Transverse colon (tissue), 4 donors: ENCODE data around the gene CFAP99. TPM values are rescaled to one million over a fixed set of nuclear protein-coding genes. Genes with fewer than 3 reads are reported as not detected.

Experiments used
- DNase-seq: peaks from one replicate; pipeline ENCODE4 v3.0.0-alpha.2; 2019
- H3K27ac ChIP-seq, 4 donors: fragments of 200-600 bp; sonication (generic); 2 replicates each; pipeline ENCODE4 v1.5.1; 2016 to 2018; ENCODE audit warnings: inconsistent platforms in 4 of 4
- H3K27me3 ChIP-seq: fragments of 200-600 bp; sonication (generic); 2 replicates; pipeline ENCODE4 v1.5.1; 2017; ENCODE audit warnings: inconsistent platforms
- H3K36me3 ChIP-seq, 4 donors: fragments of 200-600 bp; sonication (generic); 2 replicates each; pipeline ENCODE4 v1.5.1; 2017 to 2019; ENCODE audit warnings: inconsistent platforms in 4 of 4
- H3K4me1 ChIP-seq, 4 donors: fragments of 200-600 bp; sonication (generic); 2 replicates each; pipeline ENCODE4 v1.5.1; 2017 to 2020; ENCODE audit warnings: inconsistent platforms in 4 of 4
- H3K4me3 ChIP-seq, 4 donors: fragments of 200-600 bp; sonication (generic); 1 replicate in 1 of 4; 2 replicates in 3 of 4; pipeline versions ENCODE4 v1.5.1 to v1.6.1; 2017 to 2019; ENCODE audit warnings: inconsistent platforms in 4 of 4
- H3K9me3 ChIP-seq, 2 donors: fragments of 200-600 bp; sonication (generic); 2 replicates each; pipeline ENCODE4 v1.5.1; 2017 to 2019; ENCODE audit warnings: inconsistent platforms in 2 of 2
- EP300 ChIP-seq: sonication (generic); formaldehyde crosslinking; IDR thresholded peaks from one replicate; pipeline ENCODE4 v1.6.1; 2017; ENCODE audit warnings: antibody characterized with exemption, low read depth
- POLR2A ChIP-seq: fragments of 450-650 bp; IDR thresholded peaks from one replicate; pipeline ENCODE4 v1.6.1; 2016; ENCODE audit warnings: antibody characterized with exemption, mild to moderate bottlenecking, moderate library complexity
- POLR2AphosphoS5 ChIP-seq, 3 donors: sonication (generic); formaldehyde crosslinking; IDR thresholded peaks; one replicate each; pipeline ENCODE4 v1.6.1; 2016; ENCODE audit warnings: antibody characterized with exemption in 3 of 3
- WGBS, 2 donors: methylation state at CpG; one replicate each; pipeline ENCODE4 v1.1.5; 2018; ENCODE audit warnings: low coverage in 1 of 2; 5-methylcytosine and 5-hydroxymethylcytosine counted together
- in situ Hi-C, 4 donors: fragments of 200-750 bp; cut with MboI; loops; one replicate each; pipeline versions ENCODE4 v1.15.0 to v1.15.1; 2017; ENCODE audit warnings: low sequenced_read_pairs in 3 of 4, low pct_ligation_motif_present in 1 of 4, low pct_unique_long_range_greater_than_20kb in 1 of 4
- intact Hi-C: fragments of 100-400 bp; cut with DNase I; formaldehyde crosslinking; loops from one replicate; pipeline ENCODE4 v1.15.1; 2023; ENCODE audit warnings: low total_unique reads
- total RNA-seq, 4 donors: library from RNA; depleted of rRNA; stranded (reverse); fragments of >200 nt; gene quantifications; one replicate each; pipeline ENCODE4 v1.1.0, GENCODE V29; 2016
- TF ChIP-seq, protein P1 (sequence below), 5 experiments: fragments of 200-600 bp in 3 of 5; fragments of 450-650 bp in 2 of 5; sonication (generic) in 3 of 5; IDR thresholded peaks; 1 replicate in 2 of 5; 2 replicates in 3 of 5; pipeline ENCODE4 v1.5.1; 2016 to 2017; ENCODE audit warnings: antibody characterized with exemption in 5 of 5, inconsistent platforms in 3 of 5, mild to moderate bottlenecking in 2 of 5, moderate library complexity in 1 of 5

The CFAP99 gene
- total RNA-seq, 4 donors from 2014 or later: 0.32 to 0.82 (median 0.60) TPM; not detected in 1

DNA sequence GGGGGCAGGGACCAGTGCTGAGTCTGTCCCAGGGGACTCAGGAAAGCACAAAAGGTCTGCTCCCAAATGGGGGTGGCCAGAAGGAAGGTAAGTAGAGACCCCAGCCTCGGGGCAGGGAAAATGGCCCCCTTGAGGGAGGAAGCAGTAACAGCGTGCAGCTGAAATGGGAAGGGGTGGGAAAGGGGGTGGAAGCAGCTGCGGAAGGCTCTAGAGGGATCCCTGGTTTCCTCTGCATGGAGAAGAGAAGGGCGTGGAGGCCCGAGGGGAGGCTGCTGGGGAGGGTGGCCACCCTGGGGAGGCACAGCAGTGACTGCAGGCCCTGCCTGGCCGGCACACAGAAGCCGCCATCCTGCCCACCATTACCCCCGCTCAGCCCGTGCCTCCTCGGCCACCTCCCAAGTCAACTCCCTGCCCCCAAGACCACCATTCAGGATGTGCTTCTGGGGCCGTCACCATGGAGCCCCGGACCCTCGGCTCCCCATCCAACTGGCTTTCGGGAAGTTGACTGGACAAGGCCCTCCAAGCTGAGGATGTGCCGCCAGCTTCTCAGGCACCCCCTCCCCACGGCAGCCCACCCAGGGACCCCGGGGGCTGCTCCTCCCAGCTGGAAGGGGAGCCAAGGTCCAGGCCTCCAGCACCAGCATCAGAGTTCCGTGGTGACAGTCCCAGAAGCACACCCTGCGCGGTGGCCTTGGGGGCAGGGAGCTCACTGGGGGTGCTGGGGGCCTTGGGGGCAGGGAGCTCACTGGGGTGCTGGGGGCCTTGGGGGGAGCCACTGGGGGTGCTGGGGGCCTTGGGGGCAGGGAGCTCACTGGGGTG lies 23.6 kb downstream of the CFAP99 start:
- DNase-seq: no peak
- in situ Hi-C loops: loop anchor here in 2 of 4 donors (10.0 to 25.0 kb wide), 2 partner anchors 218 to 230 kb away; no protein-coding TSS in a partner anchor
- TF ChIP-seq POLR2A (no peak), POLR2AphosphoS5 (IDR thresholded peaks at IDR 0.05) (no peak), EP300 (no peak)
- TF ChIP-seq, protein P1, sequence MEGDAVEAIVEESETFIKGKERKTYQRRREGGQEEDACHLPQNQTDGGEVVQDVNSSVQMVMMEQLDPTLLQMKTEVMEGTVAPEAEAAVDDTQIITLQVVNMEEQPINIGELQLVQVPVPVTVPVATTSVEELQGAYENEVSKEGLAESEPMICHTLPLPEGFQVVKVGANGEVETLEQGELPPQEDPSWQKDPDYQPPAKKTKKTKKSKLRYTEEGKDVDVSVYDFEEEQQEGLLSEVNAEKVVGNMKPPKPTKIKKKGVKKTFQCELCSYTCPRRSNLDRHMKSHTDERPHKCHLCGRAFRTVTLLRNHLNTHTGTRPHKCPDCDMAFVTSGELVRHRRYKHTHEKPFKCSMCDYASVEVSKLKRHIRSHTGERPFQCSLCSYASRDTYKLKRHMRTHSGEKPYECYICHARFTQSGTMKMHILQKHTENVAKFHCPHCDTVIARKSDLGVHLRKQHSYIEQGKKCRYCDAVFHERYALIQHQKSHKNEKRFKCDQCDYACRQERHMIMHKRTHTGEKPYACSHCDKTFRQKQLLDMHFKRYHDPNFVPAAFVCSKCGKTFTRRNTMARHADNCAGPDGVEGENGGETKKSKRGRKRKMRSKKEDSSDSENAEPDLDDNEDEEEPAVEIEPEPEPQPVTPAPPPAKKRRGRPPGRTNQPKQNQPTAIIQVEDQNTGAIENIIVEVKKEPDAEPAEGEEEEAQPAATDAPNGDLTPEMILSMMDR (IDR thresholded peaks at IDR 0.05): no peak
- Histone ChIP-seq H3K4me1 (no peaks in the 10 kb centered on the region), H3K9me3 (no peaks in the 10 kb centered on the region), H3K36me3 (no peaks in the 10 kb centered on the region), H3K4me3 (no peak overlapping the region), H3K27me3 (no peaks in the 10 kb centered on the region), H3K27ac (no peak overlapping the region)
- 73 to 90% methylated on average over 5 to 17 of the region's 20 CpGs for WGBS, 2 donors
- intact Hi-C loops: loop anchor here (10.0 kb wide), 1 partner anchor 228 kb away; no protein-coding TSS in a partner anchor

DNA sequence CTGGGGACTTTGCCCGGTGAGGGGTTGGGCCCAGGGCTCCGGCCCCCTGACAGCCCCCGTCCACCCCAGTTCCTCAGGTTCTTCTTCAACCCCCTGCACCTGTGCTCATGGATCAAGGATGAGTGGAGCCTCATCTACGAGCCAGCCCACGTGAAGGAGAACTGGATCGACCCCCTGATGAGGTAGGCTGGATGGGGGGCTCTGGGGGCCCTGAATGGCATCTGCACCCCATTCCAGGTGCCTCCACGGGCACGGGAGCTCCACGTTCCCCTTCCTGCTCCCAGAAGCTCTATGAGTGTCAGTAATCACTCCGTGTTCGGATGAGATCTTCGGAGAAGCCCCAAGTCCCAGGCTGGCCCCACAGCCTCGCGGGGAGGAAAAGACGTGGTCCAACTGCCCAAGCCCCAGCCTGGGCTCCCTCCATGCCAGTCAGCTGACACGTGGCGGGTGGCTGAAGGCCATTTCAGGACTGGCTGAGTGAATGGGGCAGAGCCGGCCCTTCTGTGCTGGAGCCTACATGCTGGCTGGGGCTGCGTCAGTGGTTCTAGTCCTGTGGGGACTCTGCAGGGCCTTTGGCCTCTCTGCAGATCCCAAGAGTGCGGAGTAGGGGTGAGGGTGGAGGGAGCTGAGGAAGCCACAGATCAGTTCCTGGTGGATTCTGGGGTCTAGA lies 24.4 kb downstream of the CFAP99 start:
- DNase-seq: no peak
- Histone ChIP-seq H3K36me3 (no peaks in the 10 kb centered on the region), H3K27me3 (no peaks in the 10 kb centered on the region), H3K27ac (no peak overlapping the region), H3K9me3 (no peaks in the 10 kb centered on the region), H3K4me1 (no peaks in the 10 kb centered on the region), H3K4me3 (no peak overlapping the region)
- TF ChIP-seq EP300 (no peak), POLR2A (no peak), POLR2AphosphoS5 (IDR thresholded peaks at IDR 0.05) (no peak)
- TF ChIP-seq, protein P1 (IDR thresholded peaks at IDR 0.05): no peak
- intact Hi-C loops (loop anchor here (10.0 kb wide), 1 partner anchor 228 kb away; no protein-coding TSS in a partner anchor), in situ Hi-C loops (loop anchor here in 2 of 4 donors (10.0 to 25.0 kb wide), 2 partner anchors 218 to 231 kb away; no protein-coding TSS in a partner anchor)
- 89% methylated on average over 13 of the region's 20 CpGs; no CpG with 5 or more reads in 1 of the 2 donors for WGBS, 2 donors

DNA sequence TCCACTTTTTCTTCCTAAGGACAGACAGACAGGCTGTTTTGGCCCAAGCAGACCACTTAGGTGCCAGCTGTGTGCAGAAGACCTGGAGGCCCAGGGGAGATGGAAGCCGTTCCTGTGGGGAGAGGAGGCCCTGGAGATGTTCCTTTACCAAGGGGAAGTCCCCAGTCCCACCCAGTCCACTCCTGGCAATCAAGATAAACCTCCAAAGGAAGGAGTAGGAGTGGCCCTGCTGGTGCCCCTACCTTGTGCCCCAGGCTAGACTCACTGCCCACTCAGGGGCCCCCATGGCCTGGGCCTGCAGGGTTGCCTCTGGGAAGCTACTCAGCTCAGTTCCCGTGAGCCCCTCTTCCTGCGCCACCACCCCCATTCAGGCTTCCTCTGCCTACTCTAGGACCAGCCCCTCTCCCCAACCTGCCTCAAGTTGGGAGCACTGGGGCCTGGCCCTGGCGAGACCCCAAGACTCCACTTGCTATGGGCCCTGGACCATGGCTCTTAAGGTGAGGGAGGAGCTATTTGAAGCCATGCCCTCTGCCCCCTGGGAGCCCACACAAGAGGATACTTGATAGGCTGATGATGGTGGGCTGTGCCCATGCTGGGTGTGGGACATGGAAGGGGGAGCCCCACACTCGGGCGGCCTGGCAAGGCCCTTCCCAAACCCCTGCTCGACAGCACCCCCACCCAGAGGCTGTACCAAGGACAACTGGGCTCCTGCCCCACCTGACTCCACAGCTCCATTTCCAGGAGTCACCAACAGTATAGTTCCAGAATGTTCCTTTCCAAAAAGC lies 25.4 kb downstream of the CFAP99 start:
- Histone ChIP-seq H3K27me3 (no peaks in the 10 kb centered on the region), H3K4me1 (no peaks in the 10 kb centered on the region), H3K36me3 (no peaks in the 10 kb centered on the region), H3K9me3 (no peaks in the 10 kb centered on the region), H3K4me3 (no peak overlapping the region), H3K27ac (no peak overlapping the region)
- 87% methylated on average over 7 of the region's 7 CpGs; no CpG with 5 or more reads in 1 of the 2 donors for WGBS, 2 donors
- intact Hi-C loops: loop anchor here (10.0 kb wide), 1 partner anchor 229 kb away; no protein-coding TSS in a partner anchor
- in situ Hi-C loops: loop anchor here in 2 of 4 donors (10.0 to 25.0 kb wide), 2 partner anchors 219 to 232 kb away; no protein-coding TSS in a partner anchor
- DNase-seq: no peak
- TF ChIP-seq, protein P1 (IDR thresholded peaks at IDR 0.05): no peak
- no peak for TF ChIP-seq POLR2A
- TF ChIP-seq POLR2AphosphoS5 (IDR thresholded peaks at IDR 0.05): no peak
- no peak for TF ChIP-seq EP300
